HG03558 (cell line): ENCODE results near the gene PXMP2.
"Not testable (repeated sequence)": the region's sequence is repeated elsewhere in the genome, so short reads cannot be mapped to it uniquely, and the experiment has no call there.

ENCODE experiments used
- ATAC-seq: cut with Tn5 transposase; IDR thresholded peaks from one replicate; pipeline ENCODE4 v1.9.1; 2021; ENCODE audit warnings: moderate number of reproducible peaks; ENCODE audit not compliant: unreplicated experiment; ENCODE audit errors: extremely low read depth

PXMP2 gene

GRCh38 chr12:132689227-132689626, 1.8 kb downstream of the PXMP2 start:
- ATAC-seq = no peak

DNA sequence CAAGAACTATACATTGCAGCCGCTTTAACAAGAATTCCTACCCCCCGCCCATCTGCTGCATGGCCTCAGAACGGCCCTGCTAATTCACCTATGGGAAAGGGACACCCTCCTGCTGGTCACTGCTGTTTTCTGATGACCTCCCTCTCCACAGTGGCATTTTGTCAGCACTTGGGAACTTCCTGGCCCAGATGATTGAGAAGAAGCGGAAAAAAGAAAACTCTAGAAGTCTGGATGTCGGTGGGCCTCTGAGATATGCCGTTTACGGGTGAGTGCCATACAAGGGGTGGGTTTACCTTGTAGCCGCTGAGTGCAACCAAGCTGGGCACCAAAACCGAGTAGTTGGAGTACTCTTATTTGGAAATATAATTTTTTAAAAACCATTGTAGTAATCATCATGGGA, 2.7 kb downstream of the PXMP2 start:
- ATAC-seq = no peak

GRCh38 chr12:132692030-132692429, 4.6 kb downstream of the PXMP2 start:
- ATAC-seq = not testable (repeated sequence)

DNA sequence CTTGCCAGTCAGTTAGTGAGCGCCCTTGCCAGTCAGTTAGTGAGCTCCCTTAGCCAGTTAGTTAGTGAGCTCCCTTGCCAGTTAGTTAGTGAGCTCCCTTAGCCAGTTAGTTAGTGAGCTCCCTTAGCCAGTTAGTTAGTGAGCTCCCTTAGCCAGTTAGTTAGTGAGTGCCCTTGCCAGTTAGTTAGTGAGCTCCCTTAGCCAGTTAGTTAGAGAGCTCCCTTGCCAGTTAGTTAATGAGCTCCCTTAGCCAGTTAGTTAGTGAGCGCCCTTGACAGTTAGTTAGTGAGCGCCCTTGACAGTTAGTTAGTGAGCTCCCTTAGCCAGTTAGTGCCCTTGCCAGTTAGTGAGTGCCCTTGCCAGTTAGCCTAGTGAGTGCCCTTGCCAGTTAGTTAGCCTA, 7.5 kb downstream of the PXMP2 start:
- ATAC-seq = not testable (repeated sequence)

DNA sequence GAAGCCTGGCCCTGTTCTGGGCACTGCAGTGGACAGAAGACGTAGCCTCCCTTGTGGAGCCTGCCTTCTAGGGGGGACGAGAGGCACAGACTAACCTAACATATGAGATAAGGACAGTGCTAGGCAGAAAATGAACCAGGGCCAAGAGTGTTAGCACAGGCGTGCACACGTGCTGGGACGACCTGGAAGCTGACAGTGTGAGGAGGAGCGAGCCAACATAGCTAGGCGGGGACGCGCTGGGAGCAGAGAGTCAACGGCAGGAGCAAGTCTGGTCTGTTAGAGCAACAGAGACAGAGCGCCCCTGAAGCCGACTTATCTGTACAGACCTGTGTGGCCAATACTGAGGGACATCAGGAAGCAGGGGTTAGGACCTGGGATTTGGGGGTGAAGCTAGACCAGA, 8.0 kb downstream of the PXMP2 start:
- no peak for ATAC-seq

- no peak for ATAC-seq
Measured at GRCh38 chr12:132698341-132698740, 11.0 kb downstream of the PXMP2 start.

DNA sequence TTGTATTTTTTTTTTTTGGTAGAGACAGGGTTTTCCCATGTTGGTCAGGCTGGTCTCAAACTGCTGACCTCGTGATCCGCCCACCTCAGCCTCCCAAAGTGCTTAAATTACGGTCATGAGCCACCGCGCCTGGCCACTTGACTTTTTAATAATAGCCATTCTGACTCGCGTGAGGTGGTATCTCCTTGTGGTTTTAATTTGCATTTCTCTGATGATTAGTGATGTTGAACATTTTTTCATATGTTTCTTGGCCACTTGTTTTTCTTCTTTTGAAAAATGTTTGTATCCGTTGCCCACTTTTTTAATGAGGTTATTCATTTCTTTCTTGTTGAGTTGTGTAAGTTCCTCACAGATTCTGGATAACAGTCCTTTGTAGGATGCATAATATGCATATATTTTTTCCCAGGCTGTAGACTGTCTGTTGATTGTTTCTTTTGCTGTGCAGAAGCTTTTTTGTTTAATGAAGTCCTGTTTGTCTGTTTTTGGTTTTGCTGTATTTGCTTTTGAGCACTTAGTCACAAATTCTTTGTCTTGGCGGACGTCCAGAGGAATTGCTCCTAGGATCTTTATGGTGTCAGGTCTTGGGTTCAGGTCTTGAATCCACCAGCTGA, 12.9 kb downstream of the PXMP2 start:
- ATAC-seq = no peak

DNA sequence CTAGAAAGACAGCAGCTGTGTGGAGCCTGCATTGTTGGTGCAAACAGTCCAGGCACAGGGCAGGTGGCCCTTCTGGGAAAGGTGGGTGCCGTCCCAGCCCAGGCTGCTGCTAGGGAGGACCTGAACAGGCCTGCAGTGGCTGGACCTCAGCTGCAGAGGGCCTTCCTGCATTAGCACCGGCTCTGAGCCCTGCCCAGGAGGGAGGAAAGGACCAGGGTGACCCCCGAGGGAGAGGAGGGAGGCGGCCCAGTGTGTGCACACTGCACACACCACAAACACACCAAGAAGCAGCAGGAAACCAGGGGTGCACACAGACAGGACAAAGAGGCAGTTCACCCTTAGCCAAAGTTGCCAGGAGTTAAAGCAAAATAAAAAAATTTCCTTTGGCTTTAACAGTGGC, 15.3 kb downstream of the PXMP2 start:
- no peak for ATAC-seq

GRCh38 chr12:132703641-132704040, 16.3 kb downstream of the PXMP2 start:
- no peak for ATAC-seq

GRCh38 chr12:132707241-132707640, 19.9 kb downstream of the PXMP2 start:
- no peak for ATAC-seq

DNA sequence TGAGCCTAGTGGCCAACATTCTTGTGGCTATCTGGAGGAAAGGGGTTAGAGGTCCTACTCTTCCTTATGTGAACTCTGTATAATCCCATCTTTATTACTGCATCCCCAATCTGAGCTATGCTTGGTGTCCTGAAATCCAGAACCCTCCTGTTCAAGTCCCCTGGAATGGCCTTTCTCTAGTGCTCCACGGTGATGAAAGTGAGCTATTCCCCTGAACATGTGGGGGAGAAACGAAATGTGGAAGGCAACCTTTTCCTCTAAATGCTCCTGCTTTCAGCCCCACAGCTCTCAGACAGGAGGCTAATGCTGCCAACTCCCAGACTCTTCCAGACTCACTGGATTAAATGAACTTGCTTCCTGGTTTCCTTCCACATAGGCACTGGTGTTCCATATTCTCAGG, 20.8 kb downstream of the PXMP2 start:
- no peak for ATAC-seq

GRCh38 chr12:132710043-132710404, 22.6 kb downstream of the PXMP2 start:
- ATAC-seq = no peak

DNA sequence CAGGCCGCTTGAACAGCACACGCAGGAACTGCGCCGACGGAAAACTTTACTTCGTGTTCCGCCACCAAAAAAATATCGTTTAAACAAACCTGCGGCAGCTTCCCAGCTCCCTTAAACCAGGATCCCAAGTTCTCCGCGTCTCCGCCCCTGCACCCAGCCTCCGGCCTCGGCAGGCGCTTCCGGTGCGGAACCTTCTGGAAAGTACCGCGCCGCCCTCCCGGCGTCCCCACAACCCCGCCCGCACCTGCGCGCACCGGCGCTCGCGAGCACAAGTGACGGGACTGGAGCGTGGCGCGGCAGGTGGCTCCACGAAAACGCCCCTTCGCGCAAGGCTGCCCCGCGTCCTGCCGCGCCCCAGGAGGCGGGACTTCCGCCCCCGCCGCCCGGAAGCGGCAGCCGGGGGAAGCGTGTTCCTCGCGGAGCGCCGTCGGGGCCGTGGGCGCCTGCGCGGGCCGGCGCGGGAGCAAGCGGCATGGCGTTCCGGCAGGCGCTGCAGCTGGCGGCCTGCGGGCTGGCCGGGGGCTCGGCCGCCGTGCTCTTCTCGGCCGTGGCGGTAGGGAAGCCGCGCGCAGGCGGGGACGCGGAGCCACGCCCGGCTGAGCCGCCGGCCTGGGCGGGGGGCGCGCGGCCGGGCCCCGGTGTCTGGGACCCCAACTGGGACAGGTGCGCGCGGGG, 23.2 kb downstream of the PXMP2 start, which contains the start of gene PGAM5:
TSS of gene PGAM5 (plus strand) at position 438 of the 675 bp plus-strand sequence. CDS start at position 473, 35 bp downstream.
- peak; percentile 84 for ATAC-seq

- ATAC-seq = no peak
Measured at GRCh38 chr12:132711080-132711843, 23.9 kb downstream of the PXMP2 start.

GRCh38 chr12:132713123-132713522, 25.7 kb downstream of the PXMP2 start:
- ATAC-seq = no peak

DNA sequence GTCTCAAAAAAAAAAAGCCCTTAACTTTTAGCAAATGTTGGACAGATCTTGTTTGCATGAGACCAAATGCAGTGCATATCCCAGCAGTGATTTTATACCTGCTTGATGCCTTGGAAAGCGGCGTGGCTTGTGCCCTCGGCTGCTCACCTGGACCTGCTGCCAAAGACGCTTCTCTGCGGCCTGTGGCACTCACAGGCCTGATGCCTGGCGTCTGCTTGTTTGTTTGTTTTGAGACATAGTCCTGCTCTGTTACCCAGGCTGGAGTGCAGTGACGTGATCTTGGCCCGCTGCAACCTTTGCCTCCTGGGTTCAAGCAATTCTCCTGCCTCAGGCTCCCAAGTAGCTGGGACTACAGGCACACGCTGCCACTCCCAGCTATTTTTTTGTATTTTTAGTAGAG, 28.5 kb downstream of the PXMP2 start:
- ATAC-seq = no peak

GRCh38 chr12:132716356-132716755, 29.0 kb downstream of the PXMP2 start:
- ATAC-seq = no peak

DNA sequence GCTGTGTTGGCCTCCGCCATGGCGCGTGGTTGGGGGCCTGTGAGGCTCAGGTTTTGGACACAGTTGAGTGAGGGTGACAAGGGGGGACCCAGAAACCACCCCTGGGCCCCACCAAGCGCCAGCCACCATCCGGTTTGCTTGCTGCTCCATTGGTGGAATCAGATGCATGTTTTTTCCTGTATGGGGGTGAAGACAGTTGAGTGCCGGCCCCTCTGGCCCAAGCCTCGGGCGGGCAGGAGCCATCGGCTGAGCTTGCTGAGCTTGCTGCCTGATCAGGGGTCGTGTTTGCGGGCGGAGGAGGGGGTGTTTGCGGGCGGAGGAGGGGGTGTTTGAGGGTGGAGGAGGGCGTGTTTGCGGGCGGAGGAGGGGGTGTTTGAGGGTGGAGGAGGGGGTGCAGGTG, 29.6 kb downstream of the PXMP2 start:
- ATAC-seq = no peak

DNA sequence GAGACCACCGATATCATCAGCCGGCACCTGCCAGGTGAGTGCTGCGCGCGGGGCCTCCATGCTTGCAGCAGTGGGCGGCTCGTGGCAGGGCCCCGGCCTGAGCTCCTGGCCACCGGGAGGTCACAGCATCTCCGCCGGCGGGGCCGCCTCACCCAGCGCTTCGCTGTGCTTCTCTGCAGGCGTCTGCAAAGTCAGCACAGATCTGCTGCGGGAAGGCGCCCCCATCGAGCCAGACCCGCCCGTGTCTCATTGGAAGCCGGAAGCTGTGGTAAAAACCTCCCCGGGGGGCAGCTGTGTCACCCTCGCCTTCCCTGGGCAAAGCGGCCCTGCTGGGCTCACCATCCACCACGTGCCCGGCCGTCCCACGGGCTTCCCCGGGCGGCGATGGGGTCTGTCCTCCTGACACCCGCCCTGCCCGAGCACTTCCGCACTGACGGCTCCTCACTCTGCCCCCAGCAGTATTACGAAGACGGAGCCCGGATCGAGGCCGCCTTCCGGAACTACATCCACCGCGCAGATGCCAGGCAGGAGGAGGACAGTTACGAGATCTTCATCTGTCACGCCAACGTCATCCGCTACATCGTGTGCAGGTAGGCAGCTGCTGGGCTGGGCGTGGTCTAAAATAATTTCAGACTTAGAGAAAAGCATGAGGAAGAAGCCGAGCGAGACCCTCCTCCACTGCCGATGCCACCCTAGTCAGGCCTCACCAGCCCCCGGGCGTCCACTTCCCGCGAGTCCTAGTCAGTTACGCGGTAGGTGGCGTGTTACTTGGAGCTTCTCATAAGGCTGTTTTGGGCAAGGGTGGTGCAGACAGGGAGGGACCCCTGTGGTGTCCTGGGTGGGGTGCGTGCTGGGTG, 30.4 kb downstream of the PXMP2 start:
- ATAC-seq = no peak

DNA sequence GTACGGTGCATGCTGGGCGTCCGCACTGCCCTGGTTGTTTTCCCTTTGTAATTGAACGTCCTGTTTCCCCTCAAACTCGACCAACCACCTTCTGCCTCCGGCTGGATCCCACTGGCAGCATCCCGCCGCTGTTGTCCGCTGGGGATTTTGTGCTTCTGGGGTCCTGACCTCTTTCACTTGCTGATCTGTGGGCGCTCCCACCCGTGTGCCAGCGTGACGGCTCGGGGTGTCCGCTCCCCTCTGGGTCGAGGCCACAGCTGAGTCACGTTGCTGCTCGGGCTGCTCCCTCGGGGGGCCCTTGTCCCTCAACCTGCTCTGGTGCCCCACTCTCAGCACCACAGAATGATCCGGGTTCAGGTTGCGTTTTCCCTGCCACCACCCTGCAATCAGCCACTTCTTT, 31.3 kb downstream of the PXMP2 start:
- no peak for ATAC-seq
